ENCODE results near the gene WDR31.
"Not testable (repeated sequence)": the region's sequence is repeated elsewhere in the genome, so short reads cannot be mapped to it uniquely, and the experiment has no call there.

Gene WDR31

GRCh38 chr9:113368982-113369854, 29.1 kb upstream of the WDR31 start:
- DNase-seq (ENCODE audit: low read depth) = no peak

DNA sequence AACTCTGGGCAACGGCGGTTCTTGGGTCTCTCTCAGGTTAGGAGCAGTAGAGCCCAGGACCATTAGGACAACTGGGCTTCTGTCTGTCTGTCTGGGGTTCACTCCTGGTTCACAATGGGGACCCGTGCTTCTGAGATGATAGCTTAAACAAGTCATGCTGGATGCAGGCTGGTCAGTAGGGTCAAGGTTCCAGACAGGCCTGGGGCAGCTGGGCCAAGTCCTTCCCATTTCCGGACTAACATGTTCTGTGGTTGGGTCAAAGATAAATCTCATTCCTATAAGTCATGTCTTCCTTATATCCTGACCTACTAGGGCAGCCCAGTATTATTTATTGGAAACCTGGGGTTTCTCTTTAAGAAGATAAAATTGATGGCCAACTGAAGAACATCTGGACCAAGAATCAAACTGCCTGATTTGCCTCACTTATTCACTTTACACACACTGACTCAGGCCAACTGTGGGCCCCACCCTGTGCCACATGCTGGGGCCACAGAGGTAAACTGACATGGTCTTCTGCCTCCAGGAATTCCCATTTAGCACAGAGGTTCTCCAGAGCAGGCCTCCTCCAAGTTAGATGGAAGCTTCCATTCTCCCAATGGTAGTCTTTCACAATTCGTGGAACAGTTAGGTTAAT, 28.4 kb upstream of the WDR31 start:
- DNase-seq (ENCODE audit: low read depth) = no peak

- not testable (repeated sequence) for DNase-seq (ENCODE audit: low read depth)
Observed at GRCh38 chr9:113365652-113366051, 25.6 kb upstream of the WDR31 start.

GRCh38 chr9:113364951-113365350, 24.9 kb upstream of the WDR31 start:
- no peak for DNase-seq (ENCODE audit: low read depth)

GRCh38 chr9:113363336-113363735, 23.3 kb upstream of the WDR31 start:
- no peak for DNase-seq (ENCODE audit: low read depth)

DNA sequence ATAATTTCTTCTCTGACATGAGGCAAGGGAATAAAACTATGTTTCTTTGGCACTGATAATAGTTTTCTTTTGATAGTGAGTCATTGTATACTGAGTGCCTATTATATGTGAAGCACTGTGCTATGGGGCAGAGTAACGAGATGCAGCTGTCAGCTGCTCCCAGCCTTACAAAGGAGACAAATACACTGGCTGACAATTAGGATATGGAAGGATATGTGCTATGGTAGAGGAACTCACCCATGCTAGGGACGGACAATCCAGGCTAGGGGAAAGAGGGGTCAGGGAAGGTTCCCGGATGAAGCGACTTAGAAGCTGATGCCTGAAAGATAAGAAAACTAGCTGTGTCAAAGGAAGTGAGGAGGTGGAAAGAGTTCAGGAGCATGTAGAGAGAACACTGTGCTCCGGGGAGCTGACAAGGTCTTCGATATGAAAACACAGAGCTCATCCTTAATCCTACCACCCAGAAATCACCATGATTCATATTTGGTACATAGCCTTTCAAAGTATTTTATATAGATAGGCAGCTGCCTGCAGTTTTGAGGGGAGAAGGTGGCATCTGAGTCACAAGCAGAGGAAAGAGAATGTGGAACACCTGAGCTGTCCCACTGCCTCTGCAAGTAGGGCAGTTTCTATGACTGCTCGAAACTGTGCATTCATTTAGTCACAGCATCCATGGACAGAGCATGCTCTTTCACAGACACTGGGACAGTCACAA, 21.4 kb upstream of the WDR31 start:
- DNase-seq (ENCODE audit: low read depth) = no peak

DNA sequence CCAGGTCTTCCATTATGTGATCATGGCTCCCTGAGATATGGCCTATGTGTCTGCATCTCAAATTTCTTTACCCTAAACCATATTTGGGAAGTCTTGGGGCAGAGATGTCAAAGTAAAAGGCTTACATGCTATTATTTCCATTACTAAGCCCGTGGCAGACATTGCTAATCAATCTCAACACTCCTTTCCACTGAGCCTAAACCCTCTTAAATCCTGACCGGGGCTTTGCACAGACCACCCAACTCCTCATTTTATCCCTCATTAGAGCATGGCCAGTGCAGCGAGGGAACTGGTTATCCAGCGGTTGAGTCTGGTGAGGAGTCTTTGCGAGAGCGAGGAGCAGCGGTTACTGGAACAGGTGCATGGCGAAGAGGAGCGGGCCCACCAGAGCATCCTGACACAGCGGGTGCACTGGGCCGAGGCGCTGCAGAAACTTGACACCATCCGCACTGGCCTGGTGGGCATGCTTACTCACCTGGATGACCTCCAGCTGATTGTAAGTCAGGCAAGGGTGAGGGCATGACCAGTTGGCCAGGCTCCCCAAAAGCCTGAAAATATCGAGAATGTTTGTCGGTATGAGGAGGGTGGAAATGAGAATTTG, 20.3 kb upstream of the WDR31 start:
- no peak for DNase-seq (ENCODE audit: low read depth)

DNA sequence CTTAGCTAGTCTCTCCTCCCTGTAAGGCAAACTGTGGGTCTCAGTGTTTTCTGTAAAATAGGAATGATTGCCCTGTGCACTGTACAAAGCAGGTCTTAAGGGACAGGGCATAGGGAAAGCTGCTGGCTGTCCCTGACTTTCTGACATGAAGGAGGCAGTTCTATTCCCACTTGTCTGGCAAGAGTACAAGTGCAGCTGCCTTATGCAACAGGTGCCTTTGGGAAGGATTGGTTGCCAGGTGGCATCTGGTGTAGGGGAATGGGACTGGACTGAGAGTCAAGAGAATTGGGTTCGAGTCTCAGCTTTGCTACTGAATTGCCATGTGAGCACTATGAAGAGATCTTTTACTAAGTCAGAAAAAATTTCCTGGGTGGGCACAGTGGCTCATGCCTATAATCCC, 19.3 kb upstream of the WDR31 start:
- DNase-seq (ENCODE audit: low read depth) = no peak

- no peak for DNase-seq (ENCODE audit: low read depth)
Observed at GRCh38 chr9:113356686-113357292, 16.7 kb upstream of the WDR31 start.

DNA sequence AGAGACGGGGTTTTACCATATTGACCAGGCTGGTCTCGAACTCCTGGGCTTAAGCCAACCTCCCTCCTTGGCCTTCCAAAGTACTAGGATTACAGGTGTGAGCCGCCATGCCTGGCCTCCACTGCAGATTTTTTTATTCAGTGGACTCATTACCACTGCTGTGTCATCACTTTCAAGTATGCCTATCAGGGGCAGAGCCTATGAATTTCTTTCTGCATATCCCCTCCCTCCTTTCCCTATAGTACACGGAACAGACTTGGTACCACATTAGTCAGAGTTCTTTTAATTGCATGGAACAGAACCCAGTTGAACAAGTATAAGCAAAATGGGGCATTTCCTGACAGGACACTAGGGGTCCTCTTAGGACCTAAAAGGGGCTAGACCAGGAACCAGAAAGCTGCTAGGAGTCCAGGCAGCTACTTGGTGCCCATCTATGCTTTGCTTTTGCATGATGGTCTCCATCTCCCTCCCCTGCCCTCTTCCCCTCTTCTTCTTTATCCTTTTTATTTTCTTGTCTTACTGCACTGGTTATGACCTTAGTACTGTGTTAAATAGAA, 15.0 kb upstream of the WDR31 start:
- no peak for DNase-seq (ENCODE audit: low read depth)

- no peak for DNase-seq (ENCODE audit: low read depth)
Observed at GRCh38 chr9:113352411-113352810, 12.3 kb upstream of the WDR31 start.

GRCh38 chr9:113352006-113352405, 11.9 kb upstream of the WDR31 start:
- DNase-seq (ENCODE audit: low read depth) = no peak

GRCh38 chr9:113350937-113351336, 10.9 kb upstream of the WDR31 start:
- no peak for DNase-seq (ENCODE audit: low read depth)

DNA sequence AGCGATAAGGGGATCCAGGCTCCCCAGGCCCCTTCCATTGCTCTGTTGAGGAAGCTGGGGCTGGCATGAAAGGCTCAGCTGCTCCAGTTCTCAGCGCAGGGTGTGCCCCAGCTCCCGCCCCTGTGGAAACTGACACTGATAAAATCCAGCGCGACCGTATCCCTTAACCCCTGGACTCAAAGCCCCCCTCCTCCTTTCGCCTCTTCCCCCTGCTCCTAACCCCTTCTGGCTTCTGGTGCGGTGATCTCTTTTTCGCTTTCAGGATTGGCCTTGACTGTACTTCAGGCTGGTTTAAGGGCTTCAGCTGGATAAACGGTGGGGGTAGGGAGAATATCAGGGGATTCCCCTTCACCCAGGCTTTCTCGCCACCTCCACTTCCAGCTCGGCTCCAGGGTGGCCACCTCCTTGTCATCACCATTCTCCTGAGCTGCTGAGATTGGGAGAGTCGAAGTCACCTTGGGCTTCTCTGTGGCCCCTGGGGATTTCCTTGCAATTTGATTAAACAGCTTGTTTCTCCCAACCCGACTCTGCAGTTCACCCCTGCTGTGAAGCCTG, 10.1 kb upstream of the WDR31 start:
- no peak for DNase-seq (ENCODE audit: low read depth)

DNA sequence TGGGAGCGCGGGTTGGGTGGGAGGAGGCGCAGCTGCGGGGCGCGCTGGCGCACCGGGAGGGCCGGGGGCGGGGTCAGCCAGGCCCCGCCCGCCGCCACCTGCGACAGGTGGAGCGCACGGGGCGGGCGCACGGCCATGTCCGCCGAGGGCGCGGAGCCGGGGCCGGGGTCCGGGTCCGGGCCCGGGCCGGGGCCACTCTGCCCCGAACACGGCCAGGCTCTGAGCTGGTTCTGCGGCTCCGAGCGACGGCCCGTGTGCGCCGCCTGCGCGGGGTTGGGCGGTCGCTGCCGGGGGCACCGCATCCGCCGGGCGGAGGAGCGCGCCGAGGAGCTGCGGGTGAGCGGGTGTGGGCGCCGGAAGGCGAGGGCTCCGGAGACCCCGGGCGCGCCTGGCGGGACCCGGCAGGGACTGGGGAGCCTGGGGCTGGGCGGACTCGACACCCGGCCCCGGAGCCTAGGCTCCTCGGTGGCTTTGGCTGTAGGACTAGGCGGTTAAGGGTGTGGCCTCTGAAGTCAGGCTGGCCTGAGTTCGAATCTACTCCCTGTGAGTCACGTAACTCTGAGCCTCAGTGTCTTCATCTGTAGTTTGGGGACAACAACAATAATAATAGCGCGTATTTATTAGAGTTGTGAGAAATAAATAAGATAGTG, 9.5 kb upstream of the WDR31 start, which contains the start of gene BSPRY:
Gene BSPRY, plus strand, starts transcription at position 97 of the 650 bp plus-strand sequence. Its CDS starts 39 bp downstream, at position 136.
- no peak for DNase-seq (ENCODE audit: low read depth)

DNA sequence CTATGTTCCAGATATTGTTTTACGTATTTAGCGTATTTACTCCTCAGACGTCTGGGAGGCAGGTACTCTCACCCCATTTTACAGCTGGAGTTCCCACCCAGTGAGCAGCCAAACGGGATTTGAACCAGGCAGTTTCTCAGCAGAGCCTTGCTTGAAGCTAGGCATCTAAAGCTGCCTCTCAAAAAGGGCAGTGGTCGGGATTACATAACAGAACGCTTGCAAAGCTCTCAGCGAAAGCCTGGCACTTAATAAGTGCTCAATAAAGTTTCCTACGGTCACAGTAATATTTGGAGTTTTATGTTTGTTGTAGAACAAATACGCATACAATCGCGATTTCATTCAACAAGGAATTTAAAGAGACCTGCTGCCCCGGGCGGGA, 9.0 kb upstream of the WDR31 start:
- DNase-seq (ENCODE audit: low read depth) = no peak

DNA sequence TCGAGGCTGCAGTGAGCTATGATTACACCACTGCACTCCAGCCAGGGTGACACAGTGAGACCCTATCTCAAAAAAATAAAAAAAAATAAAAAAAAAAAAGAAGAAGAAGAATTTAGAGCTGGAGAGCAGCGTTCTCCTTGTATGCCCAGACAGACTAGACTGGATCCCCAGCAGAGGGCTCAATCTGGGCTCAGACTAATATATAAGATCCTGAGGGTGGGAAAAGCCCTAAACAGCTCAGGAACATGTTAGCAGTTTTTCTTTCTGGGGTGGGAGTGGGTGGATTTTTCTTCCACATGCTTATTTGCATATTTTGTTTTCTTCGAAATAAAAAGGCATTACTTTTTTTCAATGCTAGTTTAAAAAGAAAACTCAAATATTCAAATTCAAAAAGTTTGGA, 8.4 kb upstream of the WDR31 start:
- DNase-seq (ENCODE audit: low read depth) = no peak

- DNase-seq (ENCODE audit: low read depth) = no peak
Observed at GRCh38 chr9:113345671-113346070, 5.6 kb upstream of the WDR31 start.

DNA sequence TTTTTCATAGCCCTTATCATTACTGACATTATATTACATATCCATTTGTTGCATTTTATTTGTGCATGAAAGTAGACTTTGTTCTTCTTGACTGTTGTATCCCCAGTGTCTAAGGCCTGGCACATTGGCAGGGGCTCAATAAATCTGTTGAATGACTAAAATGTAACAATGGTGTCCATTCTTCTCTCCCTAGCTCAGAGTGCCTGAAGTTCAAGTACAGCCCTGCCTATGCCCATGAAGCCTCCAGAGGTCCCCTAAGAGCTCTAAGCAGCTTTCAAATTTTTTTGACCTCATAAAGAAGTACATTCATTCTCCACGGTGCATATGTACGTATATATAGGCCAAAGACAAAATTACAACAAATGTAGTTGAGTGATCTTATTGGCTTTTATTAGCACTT, 5.1 kb upstream of the WDR31 start:
- DNase-seq (ENCODE audit: low read depth) = no peak

GRCh38 chr9:113343732-113344231, 3.7 kb upstream of the WDR31 start:
- DNase-seq (ENCODE audit: low read depth) = no peak
